HCT116 (cell line): ENCODE measurements around the gene ROBO1. TPM values are rescaled to one million over a fixed set of nuclear protein-coding genes. Genes with fewer than 3 reads are reported as not detected.

ENCODE experiments used
- ATAC-seq: fragments of 200-7000 bp; cut with Tn5 transposase; 2 replicates; pipeline ENCODE4 v1.9.1; 2020; ENCODE audit warnings: mild to moderate bottlenecking, moderate library complexity
- BruUV-seq: library from RNA; stranded (reverse); fragments of 400-500 nt; replicated peaks from 2 replicates; lab custom pipeline; 2021; lab: Mats Ljungman, UMichigan
- CTCF ChIA-PET: fragments of 300-600 bp; sonication (Branson Sonifier 250); formaldehyde crosslinking; loops from one replicate; lab custom pipeline; 2021; ENCODE audit warnings: antibody characterized with exemption; lab: Charles Lee
- POLR2A ChIA-PET: fragments of 300-600, 350-600 bp; sonication (Branson Sonifier 250); formaldehyde crosslinking; loops from one replicate; lab custom pipeline; 2021; ENCODE audit warnings: antibody characterized with exemption; lab: Charles Lee
- RAD21 ChIA-PET, 2 experiments: fragments of 300-600 bp; sonication (Branson Sonifier 250); formaldehyde crosslinking; loops; one replicate each; lab custom pipeline; 2023; ENCODE audit warnings: low total read pairs in 2 of 2; ENCODE audit not compliant: uncharacterized antibody in 2 of 2, unreplicated experiment in 2 of 2, low non-redundant PET in 1 of 2; lab: Charles Lee
- DNase-seq: peaks from one replicate; pipeline ENCODE4 v3.0.0-alpha.2; 2010; ENCODE audit warnings: low read depth, low spot score
- H2AFZ ChIP-seq: fragments of 200-600 bp; shearing (Covaris generic), sonication (generic); 2 replicates; pipeline ENCODE4 v1.6.1; 2017; ENCODE audit warnings: low read depth, mixed run types, mixed read lengths, antibody characterized with exemption, low read length; ENCODE audit not compliant: poor library complexity, severe bottlenecking
- H3K27ac ChIP-seq: 2 replicates; pipeline ENCODE4 v1.5.1; 2012; ENCODE audit warnings: low read depth, low read length
- H3K27me3 ChIP-seq: fragments of 200-600 bp; sonication (generic); 2 replicates; pipeline ENCODE4 v1.6.1; 2016; ENCODE audit warnings: mixed run types, low read length, mixed read lengths; ENCODE audit not compliant: insufficient read depth
- H3K36me3 ChIP-seq, 2 experiments: fragments of 200-500 bp in 1 of 2; fragments of 200-600 bp in 1 of 2; sonication (Bioruptor generic) in 1 of 2; sonication (generic) in 1 of 2; 2 replicates each; pipeline versions ENCODE4 v1.5.1 to v1.6.1; 2014 to 2016; ENCODE audit warnings: low read length in 2 of 2, inconsistent platforms in 1 of 2, mixed read lengths in 1 of 2, mixed run types in 1 of 2; ENCODE audit not compliant: insufficient read depth in 2 of 2, control insufficient read depth in 1 of 2
- H3K4me1 ChIP-seq, 2 experiments: fragments of 200-600 bp in 1 of 2; sonication (generic) in 1 of 2; 2 replicates each; pipeline versions ENCODE4 v1.5.1 to v1.6.1; 2012 to 2017; ENCODE audit warnings: low read length in 2 of 2, inconsistent platforms in 1 of 2, mild to moderate bottlenecking in 1 of 2, mixed read lengths in 1 of 2, mixed run types in 1 of 2, moderate library complexity in 1 of 2; ENCODE audit not compliant: insufficient read depth in 2 of 2, control insufficient read depth in 1 of 2
- H3K4me2 ChIP-seq: fragments of 200-600 bp; sonication (generic); 2 replicates; pipeline ENCODE4 v1.6.1; 2017; ENCODE audit warnings: mixed run types, low read length, mixed read lengths
- H3K4me3 ChIP-seq, 2 experiments: fragments of 200-600 bp in 1 of 2; sonication (generic) in 1 of 2; replicated peaks in 1 of 2; 2 replicates each; pipeline ENCODE4 v1.5.1; 2011 to 2016; ENCODE audit warnings: low read length in 2 of 2, control low read depth in 1 of 2, low read depth in 1 of 2, mild to moderate bottlenecking in 1 of 2, mixed read lengths in 1 of 2, mixed run types in 1 of 2
- H3K79me2 ChIP-seq: fragments of 200-600 bp; sonication (generic); 2 replicates; pipeline ENCODE4 v1.6.1; 2017; ENCODE audit warnings: mild to moderate bottlenecking, mixed run types, low read length, moderate library complexity, mixed read lengths; ENCODE audit not compliant: insufficient read depth
- H3K9ac ChIP-seq: fragments of 200-600 bp; sonication (generic); 2 replicates; pipeline ENCODE4 v1.6.1; 2016; ENCODE audit warnings: low read length, mixed read lengths
- H3K9me2 ChIP-seq: fragments of 200-600 bp; sonication (generic), shearing (Covaris generic); 2 replicates; pipeline ENCODE4 v1.6.1; 2017; ENCODE audit warnings: mixed run types, mild to moderate bottlenecking, moderate library complexity; ENCODE audit not compliant: insufficient read depth
- H3K9me3 ChIP-seq, 2 experiments: fragments of 200-500 bp in 1 of 2; fragments of 200-600 bp in 1 of 2; sonication (Bioruptor generic) in 1 of 2; sonication (generic) in 1 of 2; 2 replicates each; pipeline ENCODE4 v1.6.1; 2014 to 2017; ENCODE audit warnings: low read length in 2 of 2, mixed read lengths in 2 of 2, inconsistent platforms in 1 of 2, low read depth in 1 of 2, mild to moderate bottlenecking in 1 of 2, mixed run types in 1 of 2, moderate library complexity in 1 of 2; ENCODE audit not compliant: control insufficient read depth in 1 of 2, insufficient read depth in 1 of 2
- H4K20me1 ChIP-seq: fragments of 200-600 bp; sonication (generic), shearing (Covaris generic); 2 replicates; pipeline ENCODE4 v1.6.1; 2017; ENCODE audit warnings: mixed run types, mild to moderate bottlenecking, moderate library complexity; ENCODE audit not compliant: insufficient read depth
- CEBPB ChIP-seq: IDR thresholded peaks from 2 replicates; pipeline ENCODE4 v1.6.1; 2012; ENCODE audit warnings: low read depth
- CTCF ChIP-seq, 3 experiments: fragments of 200-600 bp in 1 of 3; sonication (generic) in 1 of 3; IDR thresholded peaks in 2 of 3; conservative IDR thresholded peaks in 1 of 3; 2 replicates each; pipeline ENCODE4 v1.5.1; 2012 to 2017; ENCODE audit warnings: low read depth in 2 of 3, low read length in 2 of 3, antibody characterized with exemption in 1 of 3, borderline replicate concordance in 1 of 3, control low read depth in 1 of 3, mild to moderate bottlenecking in 1 of 3, mixed read lengths in 1 of 3, mixed run types in 1 of 3, moderate library complexity in 1 of 3; ENCODE audit not compliant: insufficient read depth in 1 of 3
- EGR1 ChIP-seq: IDR thresholded peaks from 2 replicates; pipeline ENCODE4 v1.6.1; 2012; ENCODE audit warnings: low read depth
- ELF1 ChIP-seq: IDR thresholded peaks from 2 replicates; pipeline ENCODE4 v1.6.1; 2012; ENCODE audit warnings: low read depth, borderline replicate concordance
- EZH2 ChIP-seq: fragments of 200-600 bp; sonication (generic); IDR thresholded peaks from 2 replicates; pipeline ENCODE4 v1.6.1; 2017; ENCODE audit warnings: antibody characterized with exemption, mixed run types
- EZH2phosphoT487 ChIP-seq: fragments of 200-600 bp; IDR thresholded peaks from 2 replicates; pipeline ENCODE4 v1.6.1; 2018; ENCODE audit warnings: antibody characterized with exemption, borderline replicate concordance
- FOSL1 ChIP-seq: IDR thresholded peaks from 2 replicates; pipeline ENCODE4 v1.6.1; 2012; ENCODE audit warnings: low read depth
- JUND ChIP-seq: IDR thresholded peaks from 2 replicates; pipeline ENCODE4 v1.6.1; 2012
- MAX ChIP-seq: IDR thresholded peaks from 2 replicates; pipeline ENCODE4 v1.6.1; 2012
- POLR2A ChIP-seq: IDR thresholded peaks from 2 replicates; pipeline ENCODE4 v1.7.0; 2011; ENCODE audit warnings: borderline replicate concordance; ENCODE audit not compliant: insufficient read depth, insufficient read length; ENCODE audit errors: extremely low read depth
- RAD21 ChIP-seq: IDR thresholded peaks from 2 replicates; pipeline ENCODE4 v1.6.1; 2012; ENCODE audit warnings: low read depth, mild to moderate bottlenecking
- SIN3A ChIP-seq: IDR thresholded peaks from 2 replicates; pipeline ENCODE4 v1.6.1; 2012; ENCODE audit warnings: low read depth
- SP1 ChIP-seq: IDR thresholded peaks from 2 replicates; pipeline ENCODE4 v1.6.1; 2012; ENCODE audit warnings: low read depth
- SRF ChIP-seq: IDR thresholded peaks from 2 replicates; pipeline ENCODE4 v1.6.1; 2012; ENCODE audit warnings: low read depth
- TCF7L2 ChIP-seq: IDR thresholded peaks from 2 replicates; pipeline ENCODE4 v1.7.0; 2011; ENCODE audit warnings: borderline replicate concordance, inconsistent platforms; ENCODE audit not compliant: insufficient read depth, insufficient read length; ENCODE audit errors: extremely low read depth
- YY1 ChIP-seq: IDR thresholded peaks from 2 replicates; pipeline ENCODE4 v1.6.1; 2011; ENCODE audit warnings: low read length, low read depth, moderate library complexity, mild to moderate bottlenecking; ENCODE audit not compliant: insufficient replicate concordance; ENCODE audit errors: extremely low read depth
- ZBTB33 ChIP-seq: IDR thresholded peaks from 2 replicates; pipeline ENCODE4 v1.6.1; 2011; ENCODE audit warnings: mild to moderate bottlenecking, low read length, moderate library complexity; ENCODE audit not compliant: insufficient replicate concordance; ENCODE audit errors: extremely low read depth
- ZFX ChIP-seq: fragments of 450-650 bp; IDR thresholded peaks from 2 replicates; pipeline ENCODE4 v1.6.1; 2017
- ZNF274 ChIP-seq: fragments of 200-500 bp; sonication (Bioruptor generic); IDR thresholded peaks from 2 replicates; pipeline ENCODE4 v1.6.1; 2014; ENCODE audit warnings: mild to moderate bottlenecking, low read depth, low read length, inconsistent platforms
- intact Hi-C: fragments of 100-400 bp; cut with micrococcal nuclease; formaldehyde crosslinking; loops from 2 replicates; pipeline ENCODE4 v1.10.0; 2022
- total RNA-seq: library from RNA; stranded (reverse); gene quantifications from one replicate; pipeline ENCODE4 v1.2.1, GENCODE V29; 2021; ENCODE audit not compliant: unreplicated experiment

The ROBO1 gene
- total RNA-seq, 1 experiment from 2014 or later, result 0.27 TPM

- TF ChIP-seq FOSL1, result no peak
- no peak for TF ChIP-seq EZH2
- no peak for TF ChIP-seq EGR1
- no peak for TF ChIP-seq RAD21
- TF ChIP-seq TCF7L2, result no peak
- TF ChIP-seq JUND, result no peak
- TF ChIP-seq MAX, result no peak
- TF ChIP-seq SP1, result no peak
- no peak for TF ChIP-seq POLR2A
- no peak for TF ChIP-seq YY1
Observed at GRCh38 chr3:79651536-79652065, 116.2 kb downstream of the ROBO1 start (continued).

GRCh38 chr3:79639855-79640254, 127.9 kb downstream of the ROBO1 start:
- RAD21 ChIA-PET, result no interaction called here
- Histone ChIP-seq H3K27me3 (no peaks in the 10 kb centered on the region), H3K4me1 (no peaks in the 10 kb centered on the region), H3K79me2 (no peaks in the 10 kb centered on the region), H3K9me2 (no peaks in the 10 kb centered on the region), H3K36me3 (no peaks in the 10 kb centered on the region), H3K9me3 (peaks cover 4 to 38% of the 10 kb centered on the region in 2 experiments; a peak in 3 of 4 replicates), H2AFZ (no peak overlapping the region), H3K4me2 (no peak overlapping the region), H3K9ac (no peak overlapping the region), H3K4me3 (no peak overlapping the region), H3K27ac (no peak overlapping the region), H4K20me1 (no peaks in the 10 kb centered on the region; the same call in 1 of the 2 replicates)
- no TSS peak for BruUV-seq
- POLR2A ChIA-PET, result no interaction called here
- TF ChIP-seq CEBPB (no peak), ZFX (no peak), SIN3A (no peak), EGR1 (no peak), EZH2phosphoT487 (no peak), ZNF274 (no peak), ZBTB33 (no peak), FOSL1 (no peak), POLR2A (no peak), YY1 (no peak), SP1 (no peak), ELF1 (no peak), CTCF (IDR thresholded peaks at IDR 0.05 in 2 of 3, conservative IDR thresholded peaks at IDR 0.05 in 1 of 3; ENCODE audit: borderline replicate concordance in 1 of 3, insufficient read depth in 1 of 3, low read depth in 2 of 3, low read length in 2 of 3) (no peak), TCF7L2 (no peak), EZH2 (no peak), SRF (no peak), RAD21 (no peak)
- intact Hi-C loops, result no loop called here
- CTCF ChIA-PET, result no interaction called here
- DNase-seq, result no peak
- no peak for ATAC-seq
